NCI-H526 (cell line): ENCODE results near the gene FAM227B.
"Not testable (repeated sequence)": the region's sequence is repeated elsewhere in the genome, so short reads cannot be mapped to it uniquely, and the experiment has no call there.

Source experiments
- DNase-seq, 2 experiments: peaks; one replicate each; lab custom pipeline; 2025; lab: John Stamatoyannopoulos, UW

Gene FAM227B

GRCh38 chr15:49612240-49612639, 8.4 kb downstream of the FAM227B start:
- DNase-seq = not testable (repeated sequence)

DNA sequence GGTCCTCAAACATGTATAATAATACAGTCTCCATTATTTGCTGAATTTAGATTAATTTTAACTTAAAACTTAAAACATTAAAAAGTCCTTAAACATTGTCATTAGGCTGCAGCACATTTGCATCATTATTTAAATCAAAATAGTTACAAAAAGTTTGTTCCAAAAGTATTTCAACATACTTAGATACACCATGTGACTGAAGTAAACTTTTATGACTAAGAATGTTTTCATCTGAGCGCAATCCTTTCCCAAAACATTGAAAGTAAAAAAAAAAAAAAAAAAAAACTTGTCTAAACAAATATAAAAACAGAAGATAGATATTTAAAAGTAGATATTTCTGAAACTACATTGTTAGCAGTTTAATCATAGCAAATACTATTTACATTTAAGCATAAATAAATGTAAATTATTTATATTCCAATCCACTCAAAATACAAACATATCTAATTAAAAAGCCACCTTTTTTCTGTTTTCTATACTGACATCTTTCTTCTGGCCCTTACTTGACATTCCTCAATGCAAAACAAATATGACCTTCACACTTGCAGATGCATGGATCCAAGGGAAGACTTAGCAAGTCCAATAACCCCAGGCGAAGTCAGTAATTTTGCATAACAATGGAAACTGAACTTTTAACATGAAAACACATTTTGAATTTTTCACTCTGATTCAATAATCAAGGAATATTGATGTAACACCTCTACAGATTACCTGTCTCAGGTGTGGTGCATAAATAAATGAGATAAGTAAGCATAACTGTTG, 10.3 kb downstream of the FAM227B start:
- DNase-seq = no peak

DNA sequence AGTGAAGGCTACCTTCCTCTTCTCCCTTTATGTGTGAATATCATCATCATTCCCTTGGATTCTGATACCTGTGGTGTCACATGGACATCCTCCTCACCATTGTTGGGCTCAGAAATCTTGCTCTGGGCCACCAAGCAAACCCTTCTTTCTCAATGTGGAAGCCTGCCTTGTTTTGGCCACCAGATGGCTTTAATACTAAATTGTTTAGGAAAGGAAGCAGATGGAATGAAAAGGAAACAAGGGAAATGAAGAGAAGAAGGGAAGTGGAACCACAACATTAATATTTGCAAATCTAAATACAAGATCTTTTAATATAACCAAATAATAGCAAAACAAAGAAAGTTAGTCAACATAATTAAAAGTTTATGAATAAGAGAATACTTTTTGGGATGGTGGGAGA, 14.0 kb downstream of the FAM227B start:
- DNase-seq = no peak

GRCh38 chr15:49605588-49605987, 15.0 kb downstream of the FAM227B start:
- DNase-seq = no peak

GRCh38 chr15:49604625-49605409, 15.8 kb downstream of the FAM227B start:
- DNase-seq = no peak

DNA sequence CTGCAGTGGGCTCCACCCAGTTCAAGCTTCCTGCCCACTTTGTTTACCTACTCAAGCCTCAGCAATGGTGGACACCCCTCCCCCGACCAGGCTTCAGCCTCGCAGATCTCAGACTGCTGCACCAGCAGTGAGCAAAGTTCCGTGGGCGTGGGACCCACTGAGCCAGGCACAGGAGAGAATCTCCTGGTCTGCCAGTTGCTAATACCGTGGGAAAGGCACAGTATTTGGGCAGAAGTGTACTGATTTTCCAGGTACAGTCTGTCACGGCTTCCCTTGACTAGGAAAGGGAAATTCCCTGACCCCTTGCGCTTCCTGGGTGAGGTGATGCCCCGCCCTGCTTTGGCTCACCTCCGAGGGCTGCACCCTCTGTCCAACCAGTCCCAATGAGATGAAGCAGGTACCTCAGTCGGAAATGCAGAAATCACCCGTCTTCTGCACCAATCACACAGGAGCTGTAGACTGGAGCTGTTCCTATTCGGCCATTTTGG, 27.7 kb downstream of the FAM227B start:
- not testable (repeated sequence) for DNase-seq

DNA sequence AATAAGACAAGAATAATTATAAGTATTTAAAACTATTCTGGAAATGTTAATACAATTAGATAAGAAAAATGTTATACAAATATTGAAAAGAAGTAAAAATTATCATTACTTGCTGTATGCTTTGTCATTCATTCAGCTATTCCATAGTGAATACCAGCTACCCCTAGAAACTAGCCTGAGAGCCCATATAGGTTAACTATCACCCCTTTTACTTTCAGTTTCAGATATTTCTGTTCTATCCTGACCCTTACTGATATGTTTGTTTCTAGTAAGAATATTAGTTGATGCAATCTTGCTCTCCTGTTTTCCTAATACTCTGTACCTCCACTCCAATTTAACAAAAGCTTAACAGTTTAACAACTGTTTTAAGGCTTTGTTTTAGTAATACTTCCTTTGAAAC, 31.6 kb downstream of the FAM227B start:
- DNase-seq = no peak

GRCh38 chr15:49573421-49573820, 47.2 kb downstream of the FAM227B start:
- DNase-seq = no peak

DNA sequence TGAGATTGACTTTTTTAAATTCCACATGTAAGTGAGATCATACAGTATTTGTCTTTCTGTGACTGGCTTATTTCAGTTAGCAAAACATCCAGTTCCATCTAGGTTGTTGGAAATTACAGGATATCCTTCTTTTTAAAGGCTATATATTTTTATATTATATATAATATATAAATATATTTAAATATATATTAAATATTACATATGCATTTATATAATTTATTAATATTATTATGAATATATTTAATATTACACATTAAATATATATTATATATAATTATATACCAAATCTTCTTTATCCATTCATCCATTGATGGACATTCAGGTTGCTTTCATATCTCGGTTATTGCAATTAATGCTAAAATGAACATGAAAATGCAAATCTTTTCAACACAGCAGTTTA, 49.9 kb downstream of the FAM227B start:
- no peak for DNase-seq

DNA sequence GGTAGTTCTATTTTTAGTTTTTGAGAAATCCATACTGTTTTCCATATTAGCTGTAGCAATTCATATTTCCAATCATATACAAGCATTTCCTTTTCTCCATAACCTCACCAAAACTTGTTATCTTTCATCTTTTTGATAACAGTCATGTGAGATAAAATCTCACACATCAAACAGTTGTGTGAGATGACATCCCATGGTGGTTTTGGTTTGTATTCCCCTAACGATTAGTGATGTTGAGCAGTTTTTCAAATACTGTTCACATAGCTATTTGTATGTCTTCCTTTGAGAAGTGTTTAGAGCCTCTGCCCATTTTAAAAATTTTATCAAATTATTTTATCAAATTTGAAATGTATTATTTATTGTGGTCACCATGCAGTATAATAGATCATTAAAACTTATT, 50.4 kb downstream of the FAM227B start:
- no peak for DNase-seq

GRCh38 chr15:49560045-49560444, 60.6 kb downstream of the FAM227B start:
- DNase-seq = no peak

DNA sequence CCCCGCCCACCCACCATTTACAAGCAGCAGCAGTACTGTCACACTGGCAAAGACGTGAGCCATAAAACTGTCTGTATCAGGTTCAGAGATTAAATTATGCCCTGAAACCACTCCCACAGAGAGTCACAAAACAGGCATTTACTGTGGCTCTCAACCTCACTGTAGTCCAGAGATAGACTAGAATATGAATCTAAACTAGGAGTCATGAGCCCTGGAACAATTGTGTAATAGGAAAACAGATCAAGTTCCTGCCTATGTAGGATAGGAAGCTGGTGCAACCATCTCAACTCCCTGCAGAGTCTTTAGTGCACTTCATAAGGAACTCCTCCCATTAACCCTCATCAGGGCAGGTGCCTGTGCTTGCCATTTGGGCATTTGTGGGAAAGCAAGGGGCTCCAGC, 61.7 kb downstream of the FAM227B start:
- DNase-seq = no peak

DNA sequence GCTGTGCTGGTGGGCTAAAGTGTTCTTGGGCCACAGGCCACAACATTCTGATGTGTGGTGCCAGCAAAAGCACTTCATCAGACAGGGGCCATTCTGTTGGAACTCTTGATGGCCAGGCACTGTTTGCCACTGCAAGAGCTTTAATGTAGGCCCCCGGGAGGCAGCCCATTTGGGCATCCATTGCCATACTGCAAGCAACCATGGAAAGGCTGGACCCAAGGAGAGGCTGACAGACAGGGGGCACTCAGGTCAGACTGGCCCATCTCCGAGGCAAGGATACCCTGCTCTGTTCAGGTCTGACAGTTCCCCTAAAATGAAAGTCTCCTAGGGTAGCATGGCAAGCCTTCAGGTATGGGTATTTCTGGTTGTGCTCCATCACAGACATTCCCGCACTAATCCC, 64.2 kb downstream of the FAM227B start:
- DNase-seq = no peak

GRCh38 chr15:49550342-49550741, 70.3 kb downstream of the FAM227B start:
- DNase-seq = not testable (repeated sequence)

DNA sequence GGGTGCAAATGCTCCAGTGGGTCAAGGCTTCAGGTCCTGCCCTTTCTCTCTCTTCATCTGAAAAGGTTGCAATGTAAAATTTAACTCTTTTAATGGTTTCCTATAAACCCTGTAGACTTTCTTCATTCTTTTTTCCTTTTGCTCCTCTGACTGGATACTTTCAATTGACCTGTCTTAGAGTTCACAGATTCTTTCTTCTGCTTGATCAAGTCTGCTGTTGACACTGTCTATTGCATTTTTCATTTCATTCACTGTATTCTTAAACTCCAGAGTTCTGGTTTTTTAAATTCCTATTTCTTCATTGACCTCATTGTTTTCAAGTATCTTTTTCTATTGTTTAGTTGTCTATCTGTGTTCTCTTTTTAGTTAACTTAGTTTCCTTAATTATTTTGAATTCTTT, 82.1 kb downstream of the FAM227B start:
- no peak for DNase-seq

DNA sequence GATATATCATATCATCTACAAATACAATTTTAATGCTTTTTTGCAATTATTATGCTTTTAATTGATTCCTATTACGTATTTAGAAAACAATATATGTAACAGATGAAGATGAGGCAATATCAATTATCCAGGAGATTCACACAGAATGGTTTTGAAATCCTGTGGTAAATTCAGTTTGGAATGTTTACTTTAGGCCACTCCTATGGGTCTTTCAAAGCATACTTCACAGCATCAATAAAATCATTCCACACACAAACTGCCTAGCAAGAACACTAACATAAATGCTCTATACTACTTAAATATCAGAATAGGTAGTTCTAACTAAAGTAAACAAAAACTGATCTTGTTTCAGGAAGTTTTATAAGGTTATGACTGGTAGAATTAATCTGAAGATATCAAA, 90.5 kb downstream of the FAM227B start:
- DNase-seq = no peak

GRCh38 chr15:49528289-49528688, 92.3 kb downstream of the FAM227B start:
- DNase-seq = no peak

DNA sequence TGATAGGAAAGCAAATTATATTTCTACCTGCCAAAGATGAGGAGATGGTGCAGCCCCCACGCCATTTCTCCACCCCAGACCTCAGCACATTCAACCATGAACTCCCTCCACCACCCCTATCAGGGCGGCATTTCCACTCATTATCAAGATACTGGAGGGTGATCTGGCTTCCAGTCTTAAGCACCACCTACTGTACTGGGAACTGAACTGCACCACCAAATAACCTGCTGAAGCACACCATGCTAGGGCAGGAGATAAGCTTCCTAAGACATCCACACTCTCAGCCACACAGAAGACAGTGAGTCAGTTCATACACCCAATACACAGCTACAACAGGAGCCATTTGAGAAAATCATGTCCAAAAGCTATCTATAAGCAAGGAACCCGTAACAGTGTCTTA, 98.8 kb downstream of the FAM227B start:
- DNase-seq = peak in 1 of 2 experiments; percentile 5

GRCh38 chr15:49512739-49513138, 107.9 kb downstream of the FAM227B start:
- DNase-seq = not testable (repeated sequence)

DNA sequence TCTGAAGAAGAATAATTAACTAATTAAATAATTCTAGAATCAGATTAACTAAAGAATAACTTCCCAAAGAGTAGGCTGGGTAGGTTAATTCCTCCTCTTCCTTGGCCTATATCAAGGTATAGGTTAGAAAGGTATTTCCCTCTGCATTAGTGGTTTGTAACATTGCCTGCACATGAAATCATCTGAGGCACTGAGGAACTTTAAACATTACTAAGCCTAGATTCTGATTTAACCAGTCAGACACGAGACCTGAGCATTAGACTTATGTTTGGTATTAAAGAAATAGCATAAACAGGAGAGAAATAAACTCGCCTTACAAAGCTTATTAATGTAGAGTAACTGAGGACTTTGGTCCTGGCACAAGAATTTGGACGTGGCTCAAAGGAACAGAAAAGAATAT, 113.4 kb downstream of the FAM227B start:
- no peak for DNase-seq

GRCh38 chr15:49506341-49506740, 114.3 kb downstream of the FAM227B start:
- DNase-seq = peak; percentile 13 to 26

DNA sequence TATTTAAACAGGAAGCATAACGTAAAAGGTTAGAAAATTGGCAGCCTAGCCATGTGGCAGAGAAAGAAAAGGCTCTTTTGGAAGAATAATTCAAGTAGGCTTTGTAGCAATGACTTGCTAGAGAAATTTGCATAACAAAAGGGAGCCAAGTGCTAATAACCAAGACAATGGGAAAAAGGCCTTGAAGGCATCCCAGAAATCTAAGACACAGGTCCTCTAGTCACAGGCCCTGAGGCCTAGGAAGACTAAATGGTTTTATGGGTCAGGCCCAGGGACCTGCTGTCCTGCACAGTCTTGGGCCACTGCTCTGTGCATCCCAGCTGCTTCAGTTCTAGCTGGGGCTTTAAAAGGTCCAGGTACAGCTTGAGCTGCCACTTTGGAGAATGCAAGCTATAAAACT, 119.0 kb downstream of the FAM227B start:
- DNase-seq = no peak
